DOHH2 (cell line): Measurements from ENCODE around the gene KDM4C.

Source experiments
- H3F3A ChIP-seq: fragments of 200-600 bp; sonication (generic), shearing (Covaris generic); 2 replicates; pipeline ENCODE4 v1.6.0; 2016; ENCODE audit warnings: antibody characterized with exemption, mild to moderate bottlenecking; ENCODE audit not compliant: control insufficient read depth, insufficient read depth
- H3K27ac ChIP-seq: fragments of 200-600 bp; sonication (generic); 2 replicates; pipeline ENCODE4 v1.5.1; 2014; ENCODE audit warnings: low read depth, mild to moderate bottlenecking, low read length, moderate library complexity
- H3K27me3 ChIP-seq: fragments of 200-600 bp; sonication (generic); 2 replicates; pipeline ENCODE4 v1.6.1; 2014; ENCODE audit warnings: mild to moderate bottlenecking, low read length, mixed read lengths; ENCODE audit not compliant: control insufficient read depth
- H3K36me3 ChIP-seq: fragments of 200-600 bp; sonication (generic); 2 replicates; pipeline ENCODE4 v1.6.1; 2014; ENCODE audit warnings: mild to moderate bottlenecking, low read length, moderate library complexity, mixed read lengths; ENCODE audit not compliant: control insufficient read depth
- H3K4me1 ChIP-seq: fragments of 200-600 bp; sonication (generic); 2 replicates; pipeline ENCODE4 v1.6.1; 2014; ENCODE audit warnings: mild to moderate bottlenecking, low read length, mixed read lengths; ENCODE audit not compliant: control insufficient read depth
- H3K4me2 ChIP-seq: fragments of 200-600 bp; sonication (generic); 2 replicates; pipeline ENCODE4 v1.6.0; 2014; ENCODE audit warnings: mild to moderate bottlenecking, low read length, moderate library complexity
- H3K4me3 ChIP-seq: fragments of 200-600 bp; sonication (generic); 2 replicates; pipeline ENCODE4 v1.5.1; 2014; ENCODE audit warnings: mild to moderate bottlenecking, low read length, mixed read lengths
- H3K79me2 ChIP-seq: fragments of 200-600 bp; sonication (generic); 2 replicates; pipeline ENCODE4 v1.6.1; 2014; ENCODE audit warnings: mild to moderate bottlenecking, low read length, mixed read lengths; ENCODE audit not compliant: control insufficient read depth
- H3K9me2 ChIP-seq: fragments of 200-600 bp; sonication (generic); replicated peaks from 2 replicates; pipeline ENCODE4 v1.6.1; 2014; ENCODE audit warnings: mild to moderate bottlenecking, low read length, mixed read lengths; ENCODE audit not compliant: control insufficient read depth
- H3K9me3 ChIP-seq: fragments of 200-600 bp; sonication (generic); 2 replicates; pipeline ENCODE4 v1.6.1; 2014; ENCODE audit warnings: antibody characterized with exemption, low read length, mixed read lengths; ENCODE audit not compliant: control insufficient read depth, insufficient read depth
- H4K20me1 ChIP-seq: fragments of 200-600 bp; sonication (generic); 2 replicates; pipeline ENCODE4 v1.6.0; 2014; ENCODE audit warnings: low read depth, mild to moderate bottlenecking, antibody characterized with exemption, low read length, moderate library complexity; ENCODE audit not compliant: control insufficient read depth, insufficient read depth
- EZH2phosphoT487 ChIP-seq: fragments of 200-600 bp; sonication (generic); IDR thresholded peaks from 2 replicates; pipeline ENCODE4 v1.6.1; 2017; ENCODE audit warnings: borderline replicate concordance, mild to moderate bottlenecking, antibody characterized with exemption, low read length, moderate library complexity, mixed read lengths
- TF ChIP-seq, protein P1 (sequence below): fragments of 200-600 bp; sonication (generic); IDR thresholded peaks from one replicate; pipeline ENCODE4 v1.5.1; 2014; ENCODE audit warnings: antibody characterized with exemption, mild to moderate bottlenecking, low read depth, low read length; ENCODE audit not compliant: poor library complexity, severe bottlenecking

KDM4C gene

DNA sequence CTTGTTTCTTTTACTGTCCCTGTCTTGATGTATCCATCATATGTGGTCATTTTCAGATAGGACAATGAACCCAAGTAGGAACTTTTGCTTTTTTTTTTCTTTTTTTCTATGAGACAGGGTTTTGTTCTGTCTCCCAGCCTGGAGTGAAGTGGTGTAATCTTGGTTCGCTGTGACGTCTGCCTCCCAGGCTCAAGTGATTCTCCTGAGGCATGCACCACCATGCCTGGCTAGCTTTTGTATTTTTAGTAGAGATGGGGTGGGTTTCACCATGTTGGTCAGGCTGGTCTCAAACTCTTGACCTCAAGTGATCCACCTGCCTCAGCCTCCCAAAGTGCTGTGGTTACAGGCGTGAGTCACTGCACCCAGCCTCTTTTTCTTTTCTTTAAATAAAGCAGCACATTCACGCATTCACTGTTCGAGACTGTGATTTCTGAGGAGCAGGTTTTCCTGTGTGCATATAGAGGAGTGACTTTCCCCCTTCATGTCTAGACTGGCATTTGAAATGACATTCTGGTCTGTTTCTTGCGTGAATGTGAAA, 448.5 kb downstream of the KDM4C start:
- Histone ChIP-seq H3K4me1 (no peaks in the 10 kb centered on the region), H3K9me2 (no peaks in the 10 kb centered on the region), H3F3A (no peaks in the 10 kb centered on the region), H3K36me3 (no peaks in the 10 kb centered on the region), H3K9me3 (no peaks in the 10 kb centered on the region), H3K4me3 (no peak overlapping the region), H3K27me3 (no peaks in the 10 kb centered on the region), H3K79me2 (no peaks in the 10 kb centered on the region), H3K27ac (no peak overlapping the region), H3K4me2 (no peak overlapping the region), H4K20me1 (no peaks in the 10 kb centered on the region)
- TF ChIP-seq EZH2phosphoT487, result no peak
- TF ChIP-seq, protein P1, sequence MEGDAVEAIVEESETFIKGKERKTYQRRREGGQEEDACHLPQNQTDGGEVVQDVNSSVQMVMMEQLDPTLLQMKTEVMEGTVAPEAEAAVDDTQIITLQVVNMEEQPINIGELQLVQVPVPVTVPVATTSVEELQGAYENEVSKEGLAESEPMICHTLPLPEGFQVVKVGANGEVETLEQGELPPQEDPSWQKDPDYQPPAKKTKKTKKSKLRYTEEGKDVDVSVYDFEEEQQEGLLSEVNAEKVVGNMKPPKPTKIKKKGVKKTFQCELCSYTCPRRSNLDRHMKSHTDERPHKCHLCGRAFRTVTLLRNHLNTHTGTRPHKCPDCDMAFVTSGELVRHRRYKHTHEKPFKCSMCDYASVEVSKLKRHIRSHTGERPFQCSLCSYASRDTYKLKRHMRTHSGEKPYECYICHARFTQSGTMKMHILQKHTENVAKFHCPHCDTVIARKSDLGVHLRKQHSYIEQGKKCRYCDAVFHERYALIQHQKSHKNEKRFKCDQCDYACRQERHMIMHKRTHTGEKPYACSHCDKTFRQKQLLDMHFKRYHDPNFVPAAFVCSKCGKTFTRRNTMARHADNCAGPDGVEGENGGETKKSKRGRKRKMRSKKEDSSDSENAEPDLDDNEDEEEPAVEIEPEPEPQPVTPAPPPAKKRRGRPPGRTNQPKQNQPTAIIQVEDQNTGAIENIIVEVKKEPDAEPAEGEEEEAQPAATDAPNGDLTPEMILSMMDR, result no peak

DNA sequence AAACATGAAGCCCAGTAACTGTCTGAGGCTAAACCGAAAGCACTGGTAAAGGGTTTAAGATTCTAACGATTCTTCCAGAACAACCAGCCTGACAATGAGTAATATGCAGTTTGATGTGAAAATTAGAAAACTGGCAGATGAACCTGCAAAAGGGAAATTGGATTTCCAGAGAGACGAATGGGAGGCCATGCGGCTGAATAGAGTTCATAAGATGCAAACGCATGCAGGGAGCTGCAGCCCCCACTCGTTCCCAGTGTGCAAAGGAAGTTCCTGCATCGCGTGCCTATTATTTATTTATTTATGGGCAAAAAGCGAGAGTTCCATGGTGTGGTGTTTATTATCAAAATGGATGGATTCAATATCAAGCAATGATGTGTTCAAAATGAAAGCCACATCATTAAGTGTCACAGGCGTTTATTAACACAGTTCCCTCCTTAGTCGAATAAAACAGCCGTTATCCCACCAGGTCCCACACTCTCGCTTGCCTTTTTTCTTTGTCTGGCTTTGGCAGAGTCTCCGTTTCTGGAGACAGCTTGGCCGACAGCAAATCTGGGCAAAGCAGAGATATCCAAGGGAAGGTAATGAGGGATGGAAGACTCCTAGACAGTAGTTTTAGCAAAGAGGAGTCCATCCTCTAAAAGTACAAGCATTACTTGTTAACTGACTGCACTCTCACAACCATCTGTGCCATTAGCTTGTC, 451.4 kb downstream of the KDM4C start:
- no peaks in the 10 kb centered on the region for H3F3A ChIP-seq
- H3K9me3 ChIP-seq, result no peaks in the 10 kb centered on the region
- no peaks in the 10 kb centered on the region for H4K20me1 ChIP-seq
- no peak overlapping the region for H3K4me3 ChIP-seq
- no peaks in the 10 kb centered on the region for H3K9me2 ChIP-seq
- no peaks in the 10 kb centered on the region for H3K27me3 ChIP-seq
- no peaks in the 10 kb centered on the region for H3K4me1 ChIP-seq
- H3K4me2 ChIP-seq, result no peak overlapping the region
- H3K36me3 ChIP-seq, result no peaks in the 10 kb centered on the region
- H3K27ac ChIP-seq, result no peak overlapping the region
- no peaks in the 10 kb centered on the region for H3K79me2 ChIP-seq
- no peak for TF ChIP-seq EZH2phosphoT487
- TF ChIP-seq, protein P1, result no peak

DNA sequence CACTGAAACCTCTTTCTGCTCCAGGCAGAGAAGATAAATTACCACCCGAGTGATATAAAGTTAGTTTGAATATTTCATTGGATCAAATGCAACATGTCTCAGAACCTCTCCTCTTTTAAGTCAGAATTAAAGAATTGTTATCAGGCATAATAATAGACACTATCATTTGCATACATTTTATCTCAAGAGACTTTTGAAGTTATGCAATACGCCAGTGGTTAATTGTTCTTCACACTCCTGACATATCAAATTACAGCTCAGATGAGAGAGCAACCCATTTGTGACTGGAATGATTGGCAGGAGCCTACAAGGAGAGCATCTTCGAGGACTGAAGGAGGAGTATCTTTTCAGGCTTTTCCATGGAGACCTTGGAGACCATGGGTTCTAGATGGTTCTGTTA, 452.2 kb downstream of the KDM4C start:
- H3K4me3 ChIP-seq, result no peak overlapping the region
- H3K4me1 ChIP-seq, result no peaks in the 10 kb centered on the region
- H3K27ac ChIP-seq, result no peak overlapping the region
- TF ChIP-seq EZH2phosphoT487, result no peak
- TF ChIP-seq, protein P1, result no peak
- no peaks in the 10 kb centered on the region for H3K9me2 ChIP-seq
- H3K9me3 ChIP-seq, result no peaks in the 10 kb centered on the region
- H3F3A ChIP-seq, result no peaks in the 10 kb centered on the region
- no peaks in the 10 kb centered on the region for H3K36me3 ChIP-seq
- H3K79me2 ChIP-seq, result no peaks in the 10 kb centered on the region
- no peaks in the 10 kb centered on the region for H4K20me1 ChIP-seq
- no peaks in the 10 kb centered on the region for H3K27me3 ChIP-seq
- H3K4me2 ChIP-seq, result no peak overlapping the region
